GM23338 (cell line): ENCODE data around the gene MVB12B. TPM values are rescaled to one million over a fixed set of nuclear protein-coding genes. Genes with fewer than 3 reads are reported as not detected.

ENCODE experiments used
- ATAC-seq: fragments of 200-7000 bp; cut with Tn5 transposase; 3 replicates; pipeline ENCODE4 v1.9.1; 2020
- DNase-seq: peaks from one replicate; pipeline ENCODE4 v3.0.0-alpha.2; 2015; ENCODE audit warnings: low spot score
- H2AFZ ChIP-seq: fragments of 200-600 bp; sonication (generic); 2 replicates; pipeline ENCODE4 v1.8.0; 2016; ENCODE audit warnings: antibody characterized with exemption, mild to moderate bottlenecking, moderate library complexity
- H3F3A ChIP-seq: fragments of 200-600 bp; sonication (generic); replicated peaks from 2 replicates; pipeline ENCODE4 v1.8.0; 2017; ENCODE audit warnings: antibody characterized with exemption, mixed run types, low read depth
- H3K27ac ChIP-seq: fragments of 200-600 bp; sonication (generic); 2 replicates; pipeline ENCODE4 v1.6.1; 2016; ENCODE audit warnings: low read depth
- H3K27me3 ChIP-seq: fragments of 200-600 bp; sonication (generic); 2 replicates; pipeline ENCODE4 v1.8.0; 2016; ENCODE audit warnings: mild to moderate bottlenecking, mixed run types, moderate library complexity; ENCODE audit not compliant: insufficient read depth
- H3K36me3 ChIP-seq: fragments of 200-600 bp; sonication (generic); 2 replicates; pipeline ENCODE4 v1.8.0; 2016; ENCODE audit warnings: mild to moderate bottlenecking; ENCODE audit not compliant: insufficient read depth
- H3K4me1 ChIP-seq: fragments of 200-600 bp; sonication (generic); 2 replicates; pipeline ENCODE4 v1.8.0; 2016; ENCODE audit warnings: mild to moderate bottlenecking, moderate library complexity; ENCODE audit not compliant: insufficient read depth
- H3K4me2 ChIP-seq: fragments of 200-600 bp; sonication (generic); 2 replicates; pipeline ENCODE4 v1.7.1; 2017; ENCODE audit warnings: mixed run types
- H3K4me3 ChIP-seq: fragments of 200-600 bp; sonication (generic); 2 replicates; pipeline ENCODE4 v1.6.1; 2016; ENCODE audit warnings: mixed run types
- H3K79me2 ChIP-seq: fragments of 200-600 bp; sonication (generic); replicated peaks from 2 replicates; pipeline ENCODE4 v1.8.0; 2017; ENCODE audit warnings: mild to moderate bottlenecking; ENCODE audit not compliant: insufficient read depth
- H3K9me2 ChIP-seq: fragments of 200-600 bp; sonication (generic); 2 replicates; pipeline ENCODE4 v1.8.0; 2017; ENCODE audit not compliant: insufficient read depth
- H4K20me1 ChIP-seq: fragments of 200-600 bp; sonication (generic); replicated peaks from 2 replicates; pipeline ENCODE4 v1.8.0; 2017; ENCODE audit warnings: mild to moderate bottlenecking; ENCODE audit not compliant: insufficient read depth
- H3K27ac Mint-ChIP-seq: 2 replicates; pipeline ENCODE4 v1.8.0; 2020; ENCODE audit warnings: inconsistent platforms, mild to moderate bottlenecking, moderate library complexity, mixed read lengths
- H3K27me3 Mint-ChIP-seq: 3 replicates; pipeline ENCODE4 v1.8.0; 2022; ENCODE audit warnings: low read depth, mild to moderate bottlenecking, moderate library complexity, mixed read lengths, inconsistent platforms; ENCODE audit not compliant: insufficient read depth, poor library complexity
- H3K36me3 Mint-ChIP-seq: 3 replicates; pipeline ENCODE4 v1.8.0; 2021; ENCODE audit warnings: low read depth, mild to moderate bottlenecking, inconsistent platforms, moderate library complexity, mixed read lengths
- H3K4me1 Mint-ChIP-seq: 3 replicates; pipeline ENCODE4 v1.8.0; 2020; ENCODE audit warnings: mild to moderate bottlenecking, inconsistent platforms, mixed read lengths
- H3K4me3 Mint-ChIP-seq: 3 replicates; pipeline ENCODE4 v1.8.0; 2021; ENCODE audit warnings: moderate library complexity, mild to moderate bottlenecking, inconsistent platforms, mixed read lengths
- H3K9me3 Mint-ChIP-seq: 3 replicates; pipeline ENCODE4 v1.8.0; 2020; ENCODE audit warnings: moderate library complexity, mild to moderate bottlenecking, inconsistent platforms, mixed read lengths
- CREB1 ChIP-seq: fragments of 250-450 bp; sonication (Bioruptor Pico); IDR thresholded peaks from 2 replicates; pipeline ENCODE4 v1.5.0; 2020; ENCODE audit warnings: low read depth, mild to moderate bottlenecking, moderate library complexity
- EZH2 ChIP-seq: fragments of 200-600 bp; sonication (generic); IDR thresholded peaks from one replicate; pipeline ENCODE4 v1.8.0; 2017; ENCODE audit warnings: antibody characterized with exemption, mild to moderate bottlenecking, low read depth; ENCODE audit not compliant: unreplicated experiment
- EZH2phosphoT487 ChIP-seq: fragments of 200-600 bp; sonication (generic); IDR thresholded peaks from one replicate; pipeline ENCODE4 v1.8.1; 2018; ENCODE audit warnings: antibody characterized with exemption; ENCODE audit not compliant: unreplicated experiment
- JUNB ChIP-seq: IDR thresholded peaks from one replicate; pipeline ENCODE4 v1.6.1; 2016; ENCODE audit warnings: antibody characterized with exemption; ENCODE audit not compliant: unreplicated experiment
- NANOG ChIP-seq: IDR thresholded peaks from 2 replicates; pipeline ENCODE4 v1.6.1; 2016; ENCODE audit warnings: antibody characterized with exemption, borderline replicate concordance
- POLR2AphosphoS5 ChIP-seq: IDR thresholded peaks from 2 replicates; pipeline ENCODE4 v1.6.1; 2016; ENCODE audit warnings: antibody characterized with exemption, low read depth
- STAT1 ChIP-seq: IDR thresholded peaks from one replicate; pipeline ENCODE4 v1.6.1; 2016; ENCODE audit warnings: antibody characterized with exemption; ENCODE audit not compliant: unreplicated experiment
- ZNF114 ChIP-seq: fragments of 250-450 bp; sonication (Bioruptor Pico); IDR thresholded peaks from 2 replicates; pipeline ENCODE4 v1.5.0; 2020; ENCODE audit warnings: mild to moderate bottlenecking, moderate library complexity
- ZNF331 ChIP-seq: fragments of 250-450 bp; sonication (Bioruptor Pico); IDR thresholded peaks from 2 replicates; pipeline ENCODE4 v1.5.0; 2020; ENCODE audit warnings: low read depth, mild to moderate bottlenecking, moderate library complexity
- polyA plus RNA-seq: library from polyadenylated mRNA; unstranded; fragments of >200 nt; fragmentation: Nextera tagmentation; extraction: Ambion mirVana; gene quantifications from 2 replicates; pipeline ENCODE4 v1.2.1, GENCODE V29; 2016
- total RNA-seq: library from RNA; depleted of rRNA; stranded (reverse); fragments of >200 nt; shearing (Covaris generic); gene quantifications from 2 replicates; pipeline ENCODE4 v1.2.3, GENCODE V29; 2014
- TF ChIP-seq, protein P1 (sequence below): IDR thresholded peaks from one replicate; pipeline ENCODE4 v1.6.1; 2018; ENCODE audit warnings: antibody characterized with exemption; ENCODE audit not compliant: unreplicated experiment
- TF ChIP-seq, protein P2 (sequence below): IDR thresholded peaks from 2 replicates; pipeline ENCODE4 v1.6.1; 2016; ENCODE audit warnings: antibody characterized with exemption
- TF ChIP-seq, protein P3 (sequence below): fragments of 250-450 bp; sonication (Bioruptor Pico); IDR thresholded peaks from 2 replicates; pipeline ENCODE4 v1.5.0; 2020; ENCODE audit warnings: mild to moderate bottlenecking, moderate library complexity
- TF ChIP-seq, protein P4 (sequence below), 2 experiments: fragments of 200-600 bp in 1 of 2; sonication (generic) in 1 of 2; conservative IDR thresholded peaks; 2 replicates each; pipeline versions ENCODE4 v1.5.1 to v1.6.1; 2016 to 2017; ENCODE audit warnings: antibody characterized with exemption in 2 of 2, low read depth in 2 of 2, mild to moderate bottlenecking in 2 of 2, moderate library complexity in 1 of 2

The MVB12B gene
- total and polyA plus RNA-seq, 2 experiments from 2014 or later, result 1.9 to 6.6 TPM

DNA sequence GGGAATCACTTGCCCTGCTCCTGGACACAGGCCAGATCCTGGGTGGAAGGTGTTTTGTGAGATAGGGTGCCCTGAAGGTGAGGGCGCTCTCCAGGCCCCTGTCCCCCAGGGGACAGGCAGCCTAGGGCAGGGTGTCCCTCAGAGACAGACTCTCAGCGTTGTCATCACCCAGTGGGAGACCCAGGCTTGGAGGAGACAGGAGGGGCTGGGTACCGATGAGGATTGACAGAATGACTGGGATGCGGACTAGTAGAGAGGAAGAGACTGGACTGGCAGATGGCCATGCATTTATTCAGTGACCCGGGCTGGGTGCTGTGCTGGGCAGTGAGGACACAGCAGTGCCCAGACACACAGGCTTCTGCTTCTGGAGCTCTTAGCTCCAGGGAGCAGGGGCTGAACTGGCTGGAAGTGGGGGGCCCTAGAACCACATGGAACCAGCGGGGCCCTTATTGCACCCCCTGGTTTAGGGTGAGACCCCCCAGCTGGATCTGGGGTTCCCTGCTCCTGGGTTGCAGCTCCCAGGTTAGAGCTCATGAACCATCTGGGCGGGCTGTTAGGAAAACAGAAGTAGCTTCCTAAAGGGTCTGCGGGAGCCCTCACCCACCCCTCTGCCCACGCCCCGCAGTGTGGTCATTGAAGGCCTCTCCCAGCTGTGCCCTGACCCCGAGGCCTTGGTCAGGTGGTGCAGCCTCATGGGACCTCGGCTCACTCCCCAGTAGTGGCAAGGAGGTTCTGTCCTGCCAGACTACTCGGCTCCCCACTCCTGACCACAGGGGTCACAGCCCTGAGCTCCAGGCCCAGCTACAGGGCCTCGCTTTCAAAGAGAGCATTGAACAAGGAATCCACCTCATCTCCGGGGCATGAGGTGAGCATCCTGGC, 170.4 kb downstream of the MVB12B start:
- TF ChIP-seq ZNF331 (CRISPR knock-in tag) (no peak), CREB1 (CRISPR knock-in tag) (no peak), EZH2 (no peak), ZNF114 (CRISPR knock-in tag) (no peak), NANOG (no peak), STAT1 (no peak), EZH2phosphoT487 (no peak), POLR2AphosphoS5 (no peak), JUNB (no peak)
- TF ChIP-seq, protein P1, sequence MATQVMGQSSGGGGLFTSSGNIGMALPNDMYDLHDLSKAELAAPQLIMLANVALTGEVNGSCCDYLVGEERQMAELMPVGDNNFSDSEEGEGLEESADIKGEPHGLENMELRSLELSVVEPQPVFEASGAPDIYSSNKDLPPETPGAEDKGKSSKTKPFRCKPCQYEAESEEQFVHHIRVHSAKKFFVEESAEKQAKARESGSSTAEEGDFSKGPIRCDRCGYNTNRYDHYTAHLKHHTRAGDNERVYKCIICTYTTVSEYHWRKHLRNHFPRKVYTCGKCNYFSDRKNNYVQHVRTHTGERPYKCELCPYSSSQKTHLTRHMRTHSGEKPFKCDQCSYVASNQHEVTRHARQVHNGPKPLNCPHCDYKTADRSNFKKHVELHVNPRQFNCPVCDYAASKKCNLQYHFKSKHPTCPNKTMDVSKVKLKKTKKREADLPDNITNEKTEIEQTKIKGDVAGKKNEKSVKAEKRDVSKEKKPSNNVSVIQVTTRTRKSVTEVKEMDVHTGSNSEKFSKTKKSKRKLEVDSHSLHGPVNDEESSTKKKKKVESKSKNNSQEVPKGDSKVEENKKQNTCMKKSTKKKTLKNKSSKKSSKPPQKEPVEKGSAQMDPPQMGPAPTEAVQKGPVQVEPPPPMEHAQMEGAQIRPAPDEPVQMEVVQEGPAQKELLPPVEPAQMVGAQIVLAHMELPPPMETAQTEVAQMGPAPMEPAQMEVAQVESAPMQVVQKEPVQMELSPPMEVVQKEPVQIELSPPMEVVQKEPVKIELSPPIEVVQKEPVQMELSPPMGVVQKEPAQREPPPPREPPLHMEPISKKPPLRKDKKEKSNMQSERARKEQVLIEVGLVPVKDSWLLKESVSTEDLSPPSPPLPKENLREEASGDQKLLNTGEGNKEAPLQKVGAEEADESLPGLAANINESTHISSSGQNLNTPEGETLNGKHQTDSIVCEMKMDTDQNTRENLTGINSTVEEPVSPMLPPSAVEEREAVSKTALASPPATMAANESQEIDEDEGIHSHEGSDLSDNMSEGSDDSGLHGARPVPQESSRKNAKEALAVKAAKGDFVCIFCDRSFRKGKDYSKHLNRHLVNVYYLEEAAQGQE, result no peak
- TF ChIP-seq, protein P2, sequence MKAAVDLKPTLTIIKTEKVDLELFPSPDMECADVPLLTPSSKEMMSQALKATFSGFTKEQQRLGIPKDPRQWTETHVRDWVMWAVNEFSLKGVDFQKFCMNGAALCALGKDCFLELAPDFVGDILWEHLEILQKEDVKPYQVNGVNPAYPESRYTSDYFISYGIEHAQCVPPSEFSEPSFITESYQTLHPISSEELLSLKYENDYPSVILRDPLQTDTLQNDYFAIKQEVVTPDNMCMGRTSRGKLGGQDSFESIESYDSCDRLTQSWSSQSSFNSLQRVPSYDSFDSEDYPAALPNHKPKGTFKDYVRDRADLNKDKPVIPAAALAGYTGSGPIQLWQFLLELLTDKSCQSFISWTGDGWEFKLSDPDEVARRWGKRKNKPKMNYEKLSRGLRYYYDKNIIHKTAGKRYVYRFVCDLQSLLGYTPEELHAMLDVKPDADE, result no peak
- TF ChIP-seq, protein P3, sequence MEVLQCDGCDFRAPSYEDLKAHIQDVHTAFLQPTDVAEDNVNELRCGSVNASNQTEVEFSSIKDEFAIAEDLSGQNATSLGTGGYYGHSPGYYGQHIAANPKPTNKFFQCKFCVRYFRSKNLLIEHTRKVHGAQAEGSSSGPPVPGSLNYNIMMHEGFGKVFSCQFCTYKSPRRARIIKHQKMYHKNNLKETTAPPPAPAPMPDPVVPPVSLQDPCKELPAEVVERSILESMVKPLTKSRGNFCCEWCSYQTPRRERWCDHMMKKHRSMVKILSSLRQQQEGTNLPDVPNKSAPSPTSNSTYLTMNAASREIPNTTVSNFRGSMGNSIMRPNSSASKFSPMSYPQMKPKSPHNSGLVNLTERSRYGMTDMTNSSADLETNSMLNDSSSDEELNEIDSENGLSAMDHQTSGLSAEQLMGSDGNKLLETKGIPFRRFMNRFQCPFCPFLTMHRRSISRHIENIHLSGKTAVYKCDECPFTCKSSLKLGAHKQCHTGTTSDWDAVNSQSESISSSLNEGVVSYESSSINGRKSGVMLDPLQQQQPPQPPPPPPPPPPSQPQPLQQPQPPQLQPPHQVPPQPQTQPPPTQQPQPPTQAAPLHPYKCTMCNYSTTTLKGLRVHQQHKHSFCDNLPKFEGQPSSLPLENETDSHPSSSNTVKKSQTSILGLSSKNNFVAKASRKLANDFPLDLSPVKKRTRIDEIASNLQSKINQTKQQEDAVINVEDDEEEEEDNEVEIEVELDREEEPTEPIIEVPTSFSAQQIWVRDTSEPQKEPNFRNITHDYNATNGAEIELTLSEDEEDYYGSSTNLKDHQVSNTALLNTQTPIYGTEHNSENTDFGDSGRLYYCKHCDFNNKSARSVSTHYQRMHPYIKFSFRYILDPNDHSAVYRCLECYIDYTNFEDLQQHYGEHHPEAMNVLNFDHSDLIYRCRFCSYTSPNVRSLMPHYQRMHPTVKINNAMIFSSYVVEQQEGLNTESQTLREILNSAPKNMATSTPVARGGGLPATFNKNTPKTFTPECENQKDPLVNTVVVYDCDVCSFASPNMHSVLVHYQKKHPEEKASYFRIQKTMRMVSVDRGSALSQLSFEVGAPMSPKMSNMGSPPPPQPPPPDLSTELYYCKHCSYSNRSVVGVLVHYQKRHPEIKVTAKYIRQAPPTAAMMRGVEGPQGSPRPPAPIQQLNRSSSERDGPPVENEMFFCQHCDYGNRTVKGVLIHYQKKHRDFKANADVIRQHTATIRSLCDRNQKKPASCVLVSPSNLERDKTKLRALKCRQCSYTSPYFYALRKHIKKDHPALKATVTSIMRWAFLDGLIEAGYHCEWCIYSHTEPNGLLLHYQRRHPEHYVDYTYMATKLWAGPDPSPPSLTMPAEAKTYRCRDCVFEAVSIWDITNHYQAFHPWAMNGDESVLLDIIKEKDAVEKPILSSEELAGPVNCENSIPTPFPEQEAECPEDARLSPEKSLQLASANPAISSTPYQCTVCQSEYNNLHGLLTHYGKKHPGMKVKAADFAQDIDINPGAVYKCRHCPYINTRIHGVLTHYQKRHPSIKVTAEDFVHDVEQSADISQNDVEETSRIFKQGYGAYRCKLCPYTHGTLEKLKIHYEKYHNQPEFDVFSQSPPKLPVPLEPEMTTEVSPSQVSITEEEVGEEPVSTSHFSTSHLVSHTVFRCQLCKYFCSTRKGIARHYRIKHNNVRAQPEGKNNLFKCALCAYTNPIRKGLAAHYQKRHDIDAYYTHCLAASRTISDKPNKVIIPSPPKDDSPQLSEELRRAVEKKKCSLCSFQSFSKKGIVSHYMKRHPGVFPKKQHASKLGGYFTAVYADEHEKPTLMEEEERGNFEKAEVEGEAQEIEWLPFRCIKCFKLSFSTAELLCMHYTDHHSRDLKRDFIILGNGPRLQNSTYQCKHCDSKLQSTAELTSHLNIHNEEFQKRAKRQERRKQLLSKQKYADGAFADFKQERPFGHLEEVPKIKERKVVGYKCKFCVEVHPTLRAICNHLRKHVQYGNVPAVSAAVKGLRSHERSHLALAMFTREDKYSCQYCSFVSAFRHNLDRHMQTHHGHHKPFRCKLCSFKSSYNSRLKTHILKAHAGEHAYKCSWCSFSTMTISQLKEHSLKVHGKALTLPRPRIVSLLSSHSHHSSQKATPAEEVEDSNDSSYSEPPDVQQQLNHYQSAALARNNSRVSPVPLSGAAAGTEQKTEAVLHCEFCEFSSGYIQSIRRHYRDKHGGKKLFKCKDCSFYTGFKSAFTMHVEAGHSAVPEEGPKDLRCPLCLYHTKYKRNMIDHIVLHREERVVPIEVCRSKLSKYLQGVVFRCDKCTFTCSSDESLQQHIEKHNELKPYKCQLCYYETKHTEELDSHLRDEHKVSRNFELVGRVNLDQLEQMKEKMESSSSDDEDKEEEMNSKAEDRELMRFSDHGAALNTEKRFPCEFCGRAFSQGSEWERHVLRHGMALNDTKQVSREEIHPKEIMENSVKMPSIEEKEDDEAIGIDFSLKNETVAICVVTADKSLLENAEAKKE (CRISPR knock-in tag), result no peak
- TF ChIP-seq, protein P4, sequence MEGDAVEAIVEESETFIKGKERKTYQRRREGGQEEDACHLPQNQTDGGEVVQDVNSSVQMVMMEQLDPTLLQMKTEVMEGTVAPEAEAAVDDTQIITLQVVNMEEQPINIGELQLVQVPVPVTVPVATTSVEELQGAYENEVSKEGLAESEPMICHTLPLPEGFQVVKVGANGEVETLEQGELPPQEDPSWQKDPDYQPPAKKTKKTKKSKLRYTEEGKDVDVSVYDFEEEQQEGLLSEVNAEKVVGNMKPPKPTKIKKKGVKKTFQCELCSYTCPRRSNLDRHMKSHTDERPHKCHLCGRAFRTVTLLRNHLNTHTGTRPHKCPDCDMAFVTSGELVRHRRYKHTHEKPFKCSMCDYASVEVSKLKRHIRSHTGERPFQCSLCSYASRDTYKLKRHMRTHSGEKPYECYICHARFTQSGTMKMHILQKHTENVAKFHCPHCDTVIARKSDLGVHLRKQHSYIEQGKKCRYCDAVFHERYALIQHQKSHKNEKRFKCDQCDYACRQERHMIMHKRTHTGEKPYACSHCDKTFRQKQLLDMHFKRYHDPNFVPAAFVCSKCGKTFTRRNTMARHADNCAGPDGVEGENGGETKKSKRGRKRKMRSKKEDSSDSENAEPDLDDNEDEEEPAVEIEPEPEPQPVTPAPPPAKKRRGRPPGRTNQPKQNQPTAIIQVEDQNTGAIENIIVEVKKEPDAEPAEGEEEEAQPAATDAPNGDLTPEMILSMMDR (conservative IDR thresholded peaks at IDR 0.05; ENCODE audit: low read depth in 2 of 2), result no peak
- no peak for DNase-seq
- no peak for ATAC-seq
- peaks cover 2% of the 10 kb centered on the region; the same call in 1 of the 2 replicates for H3K4me1 ChIP-seq
- H3K27ac ChIP-seq, result no peak overlapping the region
- H3K36me3 Mint-ChIP-seq, result no peaks in the 10 kb centered on the region
- H3K27me3 ChIP-seq, result peaks cover 15% of the 10 kb centered on the region
- peaks cover 16% of the 10 kb centered on the region for H3K4me1 Mint-ChIP-seq
- no peak overlapping the region for H3K4me3 Mint-ChIP-seq
- no peaks in the 10 kb centered on the region for H3K36me3 ChIP-seq
- no peak overlapping the region for H3K4me3 ChIP-seq
- no peaks in the 10 kb centered on the region for H3K9me3 Mint-ChIP-seq
- no peaks in the 10 kb centered on the region for H3K9me2 ChIP-seq
- no peak overlapping the region for H2AFZ ChIP-seq
- peaks cover 16% of the 10 kb centered on the region for H3K27me3 Mint-ChIP-seq
- 0 out of 2 replicates have a peak, but pooled peaks cover 4% of the 10 kb centered on the region for H3F3A ChIP-seq
- no peaks in the 10 kb centered on the region for H4K20me1 ChIP-seq
- no peak overlapping the region for H3K4me2 ChIP-seq
- no peak overlapping the region for H3K27ac Mint-ChIP-seq
- no peaks in the 10 kb centered on the region for H3K79me2 ChIP-seq
